Calu3 (cell line): ENCODE results near the gene CLASP1. TPM values are rescaled to one million over a fixed set of nuclear protein-coding genes. Genes with fewer than 3 reads are reported as not detected.

Source experiments
- BruUV-seq: library from RNA; stranded (reverse); fragments of 400-500 nt; replicated peaks from 2 replicates; lab custom pipeline; 2021; lab: Mats Ljungman, UMichigan
- CTCF ChIA-PET: fragments of 300-600 bp; sonication (Branson Sonifier 250); formaldehyde crosslinking; loops from one replicate; lab custom pipeline; 2022; ENCODE audit warnings: antibody characterized with exemption; lab: Charles Lee
- DNase-seq: peaks from one replicate; pipeline ENCODE4 v3.0.0; 2022
- H3K27ac Mint-ChIP-seq: one replicate; pipeline ENCODE4 v1.8.0; 2022; ENCODE audit warnings: mixed read lengths; ENCODE audit not compliant: unreplicated experiment
- H3K27me3 Mint-ChIP-seq: one replicate; pipeline ENCODE4 v1.8.0; 2022; ENCODE audit warnings: mixed read lengths; ENCODE audit not compliant: unreplicated experiment
- H3K36me3 Mint-ChIP-seq: one replicate; pipeline ENCODE4 v1.8.0; 2022; ENCODE audit warnings: mild to moderate bottlenecking, moderate library complexity, mixed read lengths; ENCODE audit not compliant: insufficient read depth, unreplicated experiment
- H3K4me1 Mint-ChIP-seq: one replicate; pipeline ENCODE4 v1.8.0; 2022; ENCODE audit warnings: mild to moderate bottlenecking, low read depth, mixed read lengths; ENCODE audit not compliant: unreplicated experiment
- H3K4me3 Mint-ChIP-seq: one replicate; pipeline ENCODE4 v1.8.0; 2022; ENCODE audit warnings: mild to moderate bottlenecking, low read depth, moderate library complexity, mixed read lengths; ENCODE audit not compliant: unreplicated experiment
- H3K9me3 Mint-ChIP-seq: one replicate; pipeline ENCODE4 v1.8.0; 2022; ENCODE audit warnings: low read depth, mixed read lengths; ENCODE audit not compliant: unreplicated experiment
- intact Hi-C: fragments of 100-400 bp; cut with micrococcal nuclease; formaldehyde crosslinking; loops from one replicate; pipeline ENCODE4 v1.10.0; 2022; ENCODE audit not compliant: unreplicated experiment
- total RNA-seq: library from RNA; stranded (reverse); gene quantifications from 2 replicates; pipeline ENCODE4 v1.2.3, GENCODE V29; 2022
- TF ChIP-seq, protein P1 (sequence below): fragments of 200-600 bp; IDR thresholded peaks from one replicate; pipeline ENCODE4 v1.8.0; 2022; ENCODE audit warnings: antibody characterized with exemption; ENCODE audit not compliant: unreplicated experiment

CLASP1 gene
- total RNA-seq, 1 experiment from 2014 or later = 59.7 TPM

DNA sequence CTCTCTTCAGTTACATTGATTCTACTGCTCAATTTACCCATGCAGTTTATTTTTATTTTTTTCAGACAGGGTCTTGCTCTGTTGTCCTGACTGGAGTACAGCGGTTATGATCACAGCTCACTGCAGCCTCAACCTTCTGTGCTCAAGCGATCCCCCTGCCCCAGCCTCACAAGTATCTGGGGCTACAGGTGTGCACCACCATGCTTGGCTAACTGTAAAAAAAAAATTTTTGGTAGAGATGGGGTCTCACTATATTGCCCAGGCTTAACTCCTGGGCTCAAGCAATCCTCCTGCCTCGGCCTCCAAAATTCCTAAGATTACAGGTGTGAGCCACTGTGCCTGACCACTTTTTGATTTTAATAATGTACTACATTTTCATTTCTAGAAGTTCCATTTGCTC lies 212.3 kb downstream of the CLASP1 start:
- Mint-ChIP-seq H3K36me3 (peaks cover 26% of the 10 kb centered on the region), H3K9me3 (no peaks in the 10 kb centered on the region), H3K27ac (no peak overlapping the region), H3K27me3 (no peaks in the 10 kb centered on the region), H3K4me1 (no peaks in the 10 kb centered on the region), H3K4me3 (no peak overlapping the region)
- intact Hi-C loops = no loop called here
- DNase-seq = no peak
- TF ChIP-seq, protein P1, sequence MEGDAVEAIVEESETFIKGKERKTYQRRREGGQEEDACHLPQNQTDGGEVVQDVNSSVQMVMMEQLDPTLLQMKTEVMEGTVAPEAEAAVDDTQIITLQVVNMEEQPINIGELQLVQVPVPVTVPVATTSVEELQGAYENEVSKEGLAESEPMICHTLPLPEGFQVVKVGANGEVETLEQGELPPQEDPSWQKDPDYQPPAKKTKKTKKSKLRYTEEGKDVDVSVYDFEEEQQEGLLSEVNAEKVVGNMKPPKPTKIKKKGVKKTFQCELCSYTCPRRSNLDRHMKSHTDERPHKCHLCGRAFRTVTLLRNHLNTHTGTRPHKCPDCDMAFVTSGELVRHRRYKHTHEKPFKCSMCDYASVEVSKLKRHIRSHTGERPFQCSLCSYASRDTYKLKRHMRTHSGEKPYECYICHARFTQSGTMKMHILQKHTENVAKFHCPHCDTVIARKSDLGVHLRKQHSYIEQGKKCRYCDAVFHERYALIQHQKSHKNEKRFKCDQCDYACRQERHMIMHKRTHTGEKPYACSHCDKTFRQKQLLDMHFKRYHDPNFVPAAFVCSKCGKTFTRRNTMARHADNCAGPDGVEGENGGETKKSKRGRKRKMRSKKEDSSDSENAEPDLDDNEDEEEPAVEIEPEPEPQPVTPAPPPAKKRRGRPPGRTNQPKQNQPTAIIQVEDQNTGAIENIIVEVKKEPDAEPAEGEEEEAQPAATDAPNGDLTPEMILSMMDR = no peak
- CTCF ChIA-PET = no interaction called here
- no TSS peak for BruUV-seq

DNA sequence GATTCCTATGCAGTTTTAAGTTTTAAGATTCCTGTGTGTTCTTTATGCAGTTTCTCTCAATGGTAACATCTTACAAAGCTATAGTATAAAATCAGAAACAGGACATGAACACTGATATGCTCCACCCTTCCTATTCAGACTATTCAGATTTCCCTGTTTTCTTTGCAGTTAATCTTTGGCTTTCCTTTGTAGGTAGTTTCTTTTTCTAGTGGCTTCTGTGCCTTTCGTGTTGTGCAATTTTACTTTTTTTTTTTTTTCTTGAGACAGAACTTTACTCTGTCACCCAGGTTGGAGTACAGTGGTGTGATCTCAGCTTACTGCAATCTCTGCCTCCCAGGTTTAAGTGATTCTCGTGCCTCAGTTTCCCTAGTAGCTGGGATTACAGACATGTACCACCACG lies 213.5 kb downstream of the CLASP1 start:
- CTCF ChIA-PET = no interaction called here
- peaks cover 23% of the 10 kb centered on the region for H3K36me3 Mint-ChIP-seq
- no peak overlapping the region for H3K27ac Mint-ChIP-seq
- intact Hi-C loops = no loop called here
- H3K27me3 Mint-ChIP-seq = no peaks in the 10 kb centered on the region
- no TSS peak for BruUV-seq
- no peaks in the 10 kb centered on the region for H3K9me3 Mint-ChIP-seq
- TF ChIP-seq, protein P1 = no peak
- DNase-seq = no peak
- H3K4me3 Mint-ChIP-seq = no peak overlapping the region
- H3K4me1 Mint-ChIP-seq = no peaks in the 10 kb centered on the region

DNA sequence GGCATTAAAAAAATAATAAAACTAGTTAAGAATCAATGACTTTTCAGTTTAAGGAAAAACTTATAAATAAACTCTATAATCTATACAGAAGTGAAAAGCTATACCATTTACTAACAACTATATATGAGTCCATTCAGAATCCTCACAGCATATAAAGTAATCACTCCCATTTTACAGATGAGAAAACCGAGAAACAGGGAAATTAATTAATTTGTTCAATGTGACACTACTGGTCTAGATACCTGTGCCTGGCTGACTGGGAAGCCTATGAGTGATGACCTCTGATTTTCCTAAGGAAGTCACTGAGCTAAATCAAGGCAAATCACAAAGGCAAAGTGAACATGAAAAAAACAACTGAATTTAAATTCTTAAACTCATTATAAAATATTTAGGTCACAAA lies 218.0 kb downstream of the CLASP1 start:
- H3K4me3 Mint-ChIP-seq = no peak overlapping the region
- TF ChIP-seq, protein P1 = no peak
- no peaks in the 10 kb centered on the region for H3K9me3 Mint-ChIP-seq
- intact Hi-C loops = no loop called here
- CTCF ChIA-PET = interaction anchor here (0.7 kb wide), 2 partner anchors 136 to 383 kb away, joined by 3 to 4 read pairs; no protein-coding TSS in a partner anchor
- H3K4me1 Mint-ChIP-seq = no peaks in the 10 kb centered on the region
- no peak for DNase-seq
- no TSS peak for BruUV-seq
- H3K27ac Mint-ChIP-seq = no peak overlapping the region
- H3K36me3 Mint-ChIP-seq = peaks cover 8% of the 10 kb centered on the region
- H3K27me3 Mint-ChIP-seq = no peaks in the 10 kb centered on the region

DNA sequence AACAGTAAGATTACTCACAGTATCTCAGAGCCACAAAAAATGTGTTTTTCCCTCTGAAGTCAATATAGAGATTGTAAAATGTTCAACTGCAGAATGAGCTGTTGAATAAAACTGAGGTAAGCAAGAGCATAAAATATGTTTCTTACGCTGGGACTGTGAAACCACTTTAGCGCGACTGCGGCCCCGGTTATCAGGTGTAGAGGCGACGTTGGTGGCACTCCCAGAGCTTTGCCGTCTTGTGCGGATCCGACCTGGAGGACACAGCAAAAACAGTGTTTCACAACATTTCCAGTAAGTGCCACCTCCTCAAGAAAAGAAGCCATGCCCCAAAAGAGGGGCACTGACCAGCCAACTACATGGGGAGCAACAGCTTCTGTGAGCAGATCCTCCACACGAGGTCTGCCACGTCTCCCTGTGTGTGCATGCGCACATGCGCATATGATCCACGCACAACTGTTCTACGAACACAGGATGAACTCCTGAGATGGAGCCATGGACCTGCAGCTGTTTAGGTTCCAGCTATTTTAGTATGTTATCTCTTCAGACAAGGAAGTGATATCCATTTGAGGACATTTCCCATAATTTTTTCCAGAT lies 219.2 kb downstream of the CLASP1 start:
- Mint-ChIP-seq H3K27ac (no peak overlapping the region), H3K4me1 (no peaks in the 10 kb centered on the region), H3K9me3 (no peaks in the 10 kb centered on the region), H3K36me3 (peaks cover 14% of the 10 kb centered on the region), H3K4me3 (no peak overlapping the region), H3K27me3 (no peaks in the 10 kb centered on the region)
- BruUV-seq = no TSS peak
- no peak for DNase-seq
- TF ChIP-seq, protein P1 = no peak
- CTCF ChIA-PET = no interaction called here
- intact Hi-C loops = no loop called here
